Adipose tissue (tissue), 3 donors: ENCODE data around the gene CEP250. TPM values are rescaled to one million over a fixed set of nuclear protein-coding genes. Genes with fewer than 3 reads are reported as not detected.
A peak's percentile ranks its signal among the peaks of the same experiment; 100 is the strongest.

Experiments
- H3K27ac ChIP-seq: one replicate; pipeline ENCODE4 v1.5.1; 2013; ENCODE audit warnings: low read depth, low read length
- WGBS, 3 donors: extraction: QIAGEN DNeasy Blood & Tissue Kit; methylation state at CpG; one replicate each; pipeline ENCODE4 v1.1.7; 2013; 5-methylcytosine and 5-hydroxymethylcytosine counted together
- polyA plus RNA-seq, 3 donors: library from polyadenylated mRNA; stranded (reverse); fragments of 200-250 nt; gene quantifications; one replicate each; pipeline ENCODE4 v1.2.3, GENCODE V29; 2013
- donor health status: healthy with polysubstance abuse.
- donor health status: Bipolar disorder and iron deficiency.
- donor health status: healthy.

Gene CEP250, protein sequence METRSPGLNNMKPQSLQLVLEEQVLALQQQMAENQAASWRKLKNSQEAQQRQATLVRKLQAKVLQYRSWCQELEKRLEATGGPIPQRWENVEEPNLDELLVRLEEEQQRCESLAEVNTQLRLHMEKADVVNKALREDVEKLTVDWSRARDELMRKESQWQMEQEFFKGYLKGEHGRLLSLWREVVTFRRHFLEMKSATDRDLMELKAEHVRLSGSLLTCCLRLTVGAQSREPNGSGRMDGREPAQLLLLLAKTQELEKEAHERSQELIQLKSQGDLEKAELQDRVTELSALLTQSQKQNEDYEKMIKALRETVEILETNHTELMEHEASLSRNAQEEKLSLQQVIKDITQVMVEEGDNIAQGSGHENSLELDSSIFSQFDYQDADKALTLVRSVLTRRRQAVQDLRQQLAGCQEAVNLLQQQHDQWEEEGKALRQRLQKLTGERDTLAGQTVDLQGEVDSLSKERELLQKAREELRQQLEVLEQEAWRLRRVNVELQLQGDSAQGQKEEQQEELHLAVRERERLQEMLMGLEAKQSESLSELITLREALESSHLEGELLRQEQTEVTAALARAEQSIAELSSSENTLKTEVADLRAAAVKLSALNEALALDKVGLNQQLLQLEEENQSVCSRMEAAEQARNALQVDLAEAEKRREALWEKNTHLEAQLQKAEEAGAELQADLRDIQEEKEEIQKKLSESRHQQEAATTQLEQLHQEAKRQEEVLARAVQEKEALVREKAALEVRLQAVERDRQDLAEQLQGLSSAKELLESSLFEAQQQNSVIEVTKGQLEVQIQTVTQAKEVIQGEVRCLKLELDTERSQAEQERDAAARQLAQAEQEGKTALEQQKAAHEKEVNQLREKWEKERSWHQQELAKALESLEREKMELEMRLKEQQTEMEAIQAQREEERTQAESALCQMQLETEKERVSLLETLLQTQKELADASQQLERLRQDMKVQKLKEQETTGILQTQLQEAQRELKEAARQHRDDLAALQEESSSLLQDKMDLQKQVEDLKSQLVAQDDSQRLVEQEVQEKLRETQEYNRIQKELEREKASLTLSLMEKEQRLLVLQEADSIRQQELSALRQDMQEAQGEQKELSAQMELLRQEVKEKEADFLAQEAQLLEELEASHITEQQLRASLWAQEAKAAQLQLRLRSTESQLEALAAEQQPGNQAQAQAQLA (N-terminal part only)
- polyA plus RNA-seq = 1 to 10 TPM; 3.6 to 7.1 (median 5.1) TPM

DNA sequence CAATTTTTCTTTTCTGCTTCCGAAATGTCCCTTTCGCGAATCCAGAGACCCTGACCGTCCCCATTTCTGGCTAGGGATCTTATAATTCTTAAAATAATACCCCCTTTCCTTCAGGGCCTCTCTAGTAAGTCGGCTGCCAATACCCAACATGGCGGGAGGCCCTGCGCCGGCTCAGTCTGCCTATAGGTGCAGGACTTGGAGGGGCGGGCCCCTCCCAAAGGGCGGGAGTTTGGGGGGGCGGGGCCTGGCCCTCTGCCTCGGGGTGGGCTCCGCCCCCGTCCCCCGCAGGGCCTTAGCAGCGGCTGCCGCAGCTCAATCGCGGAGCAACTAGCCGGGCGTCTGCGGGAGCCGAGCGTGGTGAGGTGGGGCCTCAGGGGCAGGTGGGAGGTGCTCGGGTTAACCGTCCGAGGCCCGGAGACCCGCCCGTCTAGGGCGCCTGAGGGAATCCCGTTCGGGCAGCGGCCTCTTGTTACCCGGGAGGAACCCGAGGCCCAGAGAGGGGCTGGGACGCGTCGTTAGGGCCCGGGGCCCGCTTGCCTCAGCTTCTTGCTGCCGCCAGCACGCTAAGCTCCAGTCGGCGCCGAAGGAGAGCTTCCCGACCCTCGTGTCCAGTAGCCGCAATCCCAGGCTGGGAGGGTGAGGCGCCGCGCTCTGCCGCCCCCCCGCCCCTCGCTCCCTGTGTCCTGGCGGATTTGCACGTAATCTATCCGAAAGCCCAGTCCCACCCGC lies at the start of gene CEP250:
TSS of gene CEP250 (plus strand) at position 718 of the 729 bp plus-strand sequence. CDS start 6,770 bp downstream, outside the sequence.
- 0 to 1% (median 0%) methylated on average over 50 to 59 of the region's 59 CpGs for WGBS, 3 donors
- H3K27ac ChIP-seq = peak within 1 kb of the TSS; percentile 45

DNA sequence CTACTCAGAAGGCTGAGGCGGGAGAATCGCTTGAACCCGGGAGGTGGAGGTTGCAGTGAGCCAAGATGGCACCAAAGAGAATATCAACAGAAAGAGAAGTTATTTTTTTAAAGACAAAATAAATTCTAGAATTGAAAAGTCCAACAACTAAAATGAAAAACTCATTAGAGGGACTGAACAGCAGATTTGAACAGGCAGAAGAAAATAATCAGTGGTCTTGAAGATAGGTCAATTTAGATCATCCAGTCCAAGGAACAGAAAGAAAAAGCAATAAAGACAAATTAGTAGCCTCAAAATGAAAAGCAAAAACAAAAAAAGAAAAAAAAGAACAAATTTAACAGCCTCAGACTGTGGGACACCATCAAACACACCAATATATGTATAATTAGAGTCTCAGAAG lies 49.6 kb upstream of the CEP250 start:
- WGBS, 3 donors = 97 to 100% (median 98%) methylated on average over 3 of the region's 3 CpGs
- H3K27ac ChIP-seq = no peak overlapping the region

DNA sequence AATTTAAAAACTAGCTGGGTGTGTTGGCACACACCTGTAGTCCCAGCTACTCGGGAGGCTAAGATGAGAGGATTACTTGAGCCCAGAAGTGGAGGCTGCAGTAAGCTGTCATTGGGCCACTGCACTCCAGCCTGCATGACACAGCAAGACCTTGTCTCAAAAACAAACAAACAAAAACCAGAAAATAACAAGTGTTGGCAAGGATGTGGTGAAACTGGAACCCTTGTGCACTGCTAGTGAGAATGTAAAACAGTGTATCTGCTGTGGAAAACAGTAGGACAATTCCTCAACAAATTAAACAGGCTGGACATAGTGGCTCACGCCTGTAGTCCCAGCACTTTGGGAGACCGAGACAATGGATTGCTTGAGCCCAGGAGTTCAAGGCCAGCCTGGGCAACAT lies 47.1 kb upstream of the CEP250 start:
- 96 to 98% (median 98%) methylated on average over 3 of the region's 3 CpGs for WGBS, 3 donors
- H3K27ac ChIP-seq = no peak overlapping the region

DNA sequence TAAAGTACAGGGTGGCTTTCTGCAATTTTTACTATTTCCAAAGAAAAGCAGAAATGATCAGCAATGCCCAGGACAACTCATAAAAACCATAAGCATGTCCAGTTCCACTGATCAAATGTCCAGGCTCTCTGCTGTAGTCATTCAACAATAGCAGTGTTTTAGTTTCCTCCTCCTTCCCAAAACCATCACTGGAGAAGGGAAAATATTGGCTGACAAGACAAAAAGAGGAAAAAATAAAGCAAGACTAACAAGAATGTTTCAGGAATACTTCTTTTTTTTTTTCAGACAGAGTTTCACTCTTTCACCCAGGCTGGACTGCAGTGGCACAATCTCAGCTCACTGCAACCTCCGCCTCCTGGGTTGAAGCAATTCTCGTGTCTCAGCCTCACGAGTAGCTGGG lies 45.9 kb upstream of the CEP250 start:
- WGBS, 3 donors = 62 to 75% (median 63%) methylated on average over 3 of the region's 3 CpGs
- H3K27ac ChIP-seq = no peak overlapping the region

DNA sequence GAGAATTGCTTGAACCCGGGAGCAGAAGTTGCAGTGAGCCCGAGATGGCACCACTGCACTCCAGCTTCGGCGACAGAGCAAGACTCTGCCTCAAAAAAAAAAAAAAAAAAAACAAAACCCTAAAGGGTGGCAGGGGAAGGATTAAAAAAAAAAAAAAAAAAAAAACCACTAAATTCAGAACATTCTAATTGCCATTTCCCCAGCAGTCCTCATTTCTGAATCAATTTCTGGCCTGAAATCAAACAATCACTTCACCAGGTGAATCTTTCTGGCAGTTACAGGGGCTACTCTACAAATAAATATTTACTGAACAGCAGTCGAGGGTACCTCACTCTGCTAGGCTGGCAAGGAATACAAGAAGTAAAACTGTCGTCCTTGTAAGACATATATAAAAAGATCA lies 44.8 kb upstream of the CEP250 start:
- WGBS, 3 donors = 68 to 88% (median 88%) methylated on average over 6 of the region's 6 CpGs
- no peak overlapping the region for H3K27ac ChIP-seq

DNA sequence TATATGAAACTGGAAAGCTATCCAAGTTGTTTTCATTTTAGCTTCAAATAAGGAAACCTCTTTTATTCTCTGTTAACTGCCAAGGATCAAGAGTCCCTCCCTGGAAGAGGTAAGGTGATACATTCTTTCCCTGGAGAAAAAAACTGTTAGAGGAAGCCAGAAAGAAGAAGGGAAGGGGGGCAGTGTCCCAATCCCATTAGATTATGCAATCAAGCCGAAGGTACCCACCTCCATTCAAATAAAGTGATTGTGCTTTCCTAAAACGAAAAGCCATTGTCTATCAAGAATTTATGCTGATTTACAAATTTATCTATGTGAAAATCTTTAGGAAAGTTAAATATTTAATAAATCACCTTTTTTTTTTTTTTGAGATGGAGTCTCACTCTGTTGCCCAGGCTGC lies 34.1 kb upstream of the CEP250 start:
- 38 to 52% (median 51%) methylated on average over 2 of the region's 2 CpGs for WGBS, 3 donors
- H3K27ac ChIP-seq = no peak overlapping the region

DNA sequence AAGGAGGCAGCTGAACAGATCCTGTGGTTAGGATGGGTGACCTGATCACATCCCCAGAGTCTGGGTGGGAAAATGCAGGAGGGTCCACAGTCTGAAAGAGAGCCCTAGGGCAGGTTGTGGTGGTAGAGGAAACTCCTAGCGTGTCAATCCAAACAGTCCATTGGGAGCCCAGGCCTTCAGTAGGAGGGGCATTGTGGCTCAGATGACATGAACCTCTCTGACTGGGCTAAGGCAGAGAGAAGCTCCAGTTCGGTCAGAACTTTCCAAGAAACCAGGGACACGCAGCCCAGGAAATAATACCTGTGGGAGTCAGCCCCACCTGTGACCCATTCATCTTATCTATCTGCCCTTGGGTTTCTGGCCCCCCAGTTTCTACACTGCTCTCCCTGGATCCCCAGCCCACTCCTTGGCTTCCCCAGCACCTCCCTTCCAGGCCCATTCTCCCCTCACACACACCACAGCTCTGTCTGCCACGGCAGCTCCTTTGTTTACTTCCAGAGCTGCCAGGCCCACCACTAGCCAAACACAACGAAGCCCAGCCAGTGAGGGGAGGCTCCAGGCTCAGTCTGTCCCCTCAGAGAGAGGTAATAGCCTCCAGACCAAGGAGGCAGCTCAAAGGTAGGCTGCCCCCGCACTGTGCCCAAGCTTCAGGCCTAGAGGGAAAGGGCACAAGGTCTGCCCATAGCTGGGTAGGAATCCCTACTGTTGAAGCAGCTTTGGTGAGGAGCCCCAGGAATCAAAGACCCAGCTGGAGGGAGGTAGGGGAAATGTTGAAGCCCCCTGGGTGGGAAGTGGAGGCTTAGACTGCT lies 23.6 kb upstream of the CEP250 start:
- H3K27ac ChIP-seq = no peak overlapping the region
- WGBS, 3 donors = 68 to 75% (median 73%) methylated on average over 6 of the region's 6 CpGs

DNA sequence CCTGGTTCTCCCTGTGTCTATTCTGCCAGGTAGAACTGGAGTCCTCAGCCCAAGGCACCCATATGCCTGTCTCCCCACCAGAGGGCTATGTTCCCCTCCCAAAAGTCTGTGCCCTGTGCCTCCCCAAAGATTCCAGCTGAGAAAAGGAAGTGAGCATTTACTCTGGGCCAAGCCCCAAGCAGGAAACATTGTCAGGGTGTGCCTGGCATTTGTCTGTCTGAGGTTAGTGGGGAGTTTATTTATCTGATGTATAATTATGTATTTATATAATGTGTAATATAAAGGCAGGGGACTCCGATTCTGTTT lies 23.0 kb upstream of the CEP250 start:
- no peak overlapping the region for H3K27ac ChIP-seq
- 63 to 83% (median 73%) methylated on average over 1 of the region's 1 CpG for WGBS, 3 donors

DNA sequence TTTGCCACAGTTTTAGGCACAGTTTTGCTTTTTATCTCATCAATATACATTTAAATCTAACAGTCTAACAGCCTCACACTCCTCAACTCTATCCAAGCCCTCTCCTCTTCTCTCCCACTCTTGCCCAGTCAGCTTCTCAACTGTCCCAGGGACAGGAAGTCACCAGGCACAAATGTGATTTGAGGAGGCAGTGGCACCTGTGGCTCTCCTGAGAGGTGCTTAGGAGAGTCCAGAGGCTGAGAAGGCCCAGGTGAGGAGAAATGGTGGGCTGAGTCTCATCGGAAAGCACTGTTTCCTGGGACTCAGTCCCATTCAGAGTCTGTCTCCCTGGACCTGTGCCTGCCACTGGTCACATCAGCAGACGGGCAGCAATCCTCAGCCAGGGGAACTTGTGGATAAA lies 22.1 kb upstream of the CEP250 start:
- 74 to 86% (median 78%) methylated on average over 2 of the region's 2 CpGs for WGBS, 3 donors
- no peak overlapping the region for H3K27ac ChIP-seq

DNA sequence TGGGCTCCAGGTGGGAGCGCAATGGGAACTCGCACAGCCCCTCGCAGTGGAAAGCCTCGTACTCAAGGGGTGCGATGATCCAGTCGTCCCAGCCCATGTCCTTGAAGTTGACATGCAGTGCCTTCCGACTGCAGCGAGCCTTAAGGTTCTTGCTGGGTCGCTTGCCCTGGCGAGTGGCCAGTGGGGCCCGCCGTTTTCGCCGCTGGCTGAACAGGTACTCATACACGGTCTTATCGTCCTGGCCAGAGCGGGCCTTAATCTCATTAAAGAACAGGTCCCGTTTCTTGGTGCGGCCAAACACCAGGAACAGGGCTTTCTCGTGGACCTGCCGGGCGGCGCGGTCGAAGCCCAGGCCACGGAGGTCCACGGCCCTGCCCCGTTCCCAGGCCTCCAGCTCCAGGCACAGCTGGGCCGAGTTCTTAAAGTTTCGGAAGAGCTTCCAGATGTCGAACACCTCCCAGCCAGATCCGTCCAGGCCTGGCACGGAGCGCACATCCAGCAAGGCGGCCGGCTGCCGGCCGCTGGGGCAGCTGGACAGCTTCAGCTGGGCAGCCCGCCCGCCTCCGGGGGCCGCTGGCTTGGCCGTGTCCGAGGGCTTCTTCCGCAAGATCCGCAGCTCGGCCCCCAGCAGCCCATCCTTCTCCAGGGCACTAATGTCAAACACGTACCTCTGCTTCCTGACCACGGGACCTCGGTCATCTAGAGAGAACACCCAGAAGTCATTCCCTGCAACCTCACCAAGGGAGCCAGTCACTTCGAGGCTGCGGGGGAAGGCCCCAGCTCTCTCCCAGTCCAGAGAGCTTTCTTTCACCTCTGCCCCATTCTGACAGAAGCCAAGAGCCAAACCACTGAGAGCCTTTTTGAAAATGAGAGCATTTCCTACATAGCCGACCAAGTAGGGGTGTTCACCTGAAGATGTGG lies 21.1 kb upstream of the CEP250 start:
- no peak overlapping the region for H3K27ac ChIP-seq
- WGBS, 3 donors = 71 to 80% (median 76%) methylated on average over 50 to 53 of the region's 53 CpGs

DNA sequence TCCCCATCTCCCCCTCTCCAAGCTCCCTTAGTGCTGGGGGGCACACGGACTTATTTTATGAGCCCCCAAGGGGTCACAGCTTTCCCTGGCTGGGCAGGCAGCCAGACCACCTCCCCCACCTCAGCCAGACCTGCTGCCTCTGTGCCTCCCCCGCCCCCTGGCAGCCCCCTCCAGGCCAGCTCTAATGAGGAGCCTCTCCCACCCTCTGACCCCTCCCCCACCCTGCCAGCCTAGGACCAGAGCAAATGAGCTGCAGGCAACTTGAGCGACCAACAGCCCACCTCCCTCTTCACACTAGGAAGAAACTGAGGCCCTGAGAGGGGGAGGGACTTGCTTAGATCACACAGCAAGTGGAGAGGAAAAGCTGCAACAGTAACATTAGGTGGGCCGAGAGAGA lies 19.2 kb upstream of the CEP250 start:
- no peak overlapping the region for H3K27ac ChIP-seq
- 77 to 88% (median 80%) methylated on average over 3 to 4 of the region's 4 CpGs for WGBS, 3 donors

DNA sequence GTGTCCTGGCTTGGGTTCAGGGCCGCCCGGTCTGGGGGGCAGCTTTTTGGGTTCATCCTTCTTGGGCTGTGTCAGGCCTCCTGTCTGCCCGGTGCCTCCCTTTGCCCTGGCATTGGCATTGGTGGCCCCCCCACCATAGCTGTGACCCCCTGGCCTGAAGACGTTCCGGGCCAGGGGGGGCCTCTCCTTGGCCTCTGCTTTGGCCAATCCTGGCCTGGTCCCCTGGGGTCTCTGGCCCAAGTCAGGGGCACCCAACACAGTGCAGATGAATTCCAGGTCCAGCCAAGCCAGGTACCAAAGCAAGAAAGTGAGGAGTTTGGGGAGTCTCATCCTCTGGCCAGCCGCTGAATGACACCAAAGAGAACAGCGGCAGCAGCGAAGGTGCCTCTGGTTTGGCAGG lies 17.8 kb upstream of the CEP250 start:
- WGBS, 3 donors = 58 to 77% (median 66%) methylated on average over 8 of the region's 8 CpGs
- no peak overlapping the region for H3K27ac ChIP-seq

DNA sequence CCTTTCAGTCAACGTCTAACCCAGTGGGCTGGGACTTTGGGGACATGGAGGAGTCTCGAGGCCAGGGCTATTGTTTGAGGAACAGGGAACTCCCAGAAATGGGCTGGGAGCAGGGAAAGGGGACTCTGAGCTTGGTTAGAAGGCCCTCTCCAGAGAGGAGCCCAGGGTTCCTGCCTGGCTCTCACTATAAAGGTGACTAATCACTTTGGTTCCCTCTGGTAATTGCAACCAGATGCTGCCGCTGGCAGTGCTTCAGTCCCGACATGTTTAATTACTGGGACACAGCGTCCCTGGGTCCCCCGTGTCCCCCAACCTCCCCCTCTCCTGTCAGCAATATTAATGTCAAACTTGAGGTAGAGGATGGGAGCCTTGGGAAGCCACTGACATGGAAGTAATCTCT lies 12.4 kb upstream of the CEP250 start:
- 42 to 47% (median 46%) methylated on average over 6 of the region's 6 CpGs for WGBS, 3 donors
- no peak overlapping the region for H3K27ac ChIP-seq

DNA sequence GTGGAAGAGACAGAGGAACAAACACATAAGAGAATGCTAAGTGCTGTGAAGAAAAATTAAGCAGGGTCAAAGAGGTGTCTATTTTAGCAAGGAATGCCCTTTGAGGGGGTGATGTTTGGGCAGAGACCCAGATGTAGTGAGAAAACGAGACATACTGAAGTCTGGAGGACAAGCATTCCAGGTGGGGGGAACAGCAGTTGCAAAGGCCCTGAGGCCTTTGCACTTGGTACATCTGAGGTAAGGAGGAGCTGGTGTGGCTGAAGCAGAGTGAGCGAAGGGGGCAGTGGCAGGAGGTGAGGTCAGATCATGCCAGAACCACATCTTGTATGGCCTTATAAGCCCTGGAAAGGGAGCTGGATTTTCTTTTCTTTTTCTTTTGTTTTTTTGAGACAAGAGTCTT lies 11.2 kb upstream of the CEP250 start:
- WGBS, 3 donors = 77 to 79% (median 78%) methylated on average over 2 of the region's 2 CpGs
- H3K27ac ChIP-seq = no peak overlapping the region

DNA sequence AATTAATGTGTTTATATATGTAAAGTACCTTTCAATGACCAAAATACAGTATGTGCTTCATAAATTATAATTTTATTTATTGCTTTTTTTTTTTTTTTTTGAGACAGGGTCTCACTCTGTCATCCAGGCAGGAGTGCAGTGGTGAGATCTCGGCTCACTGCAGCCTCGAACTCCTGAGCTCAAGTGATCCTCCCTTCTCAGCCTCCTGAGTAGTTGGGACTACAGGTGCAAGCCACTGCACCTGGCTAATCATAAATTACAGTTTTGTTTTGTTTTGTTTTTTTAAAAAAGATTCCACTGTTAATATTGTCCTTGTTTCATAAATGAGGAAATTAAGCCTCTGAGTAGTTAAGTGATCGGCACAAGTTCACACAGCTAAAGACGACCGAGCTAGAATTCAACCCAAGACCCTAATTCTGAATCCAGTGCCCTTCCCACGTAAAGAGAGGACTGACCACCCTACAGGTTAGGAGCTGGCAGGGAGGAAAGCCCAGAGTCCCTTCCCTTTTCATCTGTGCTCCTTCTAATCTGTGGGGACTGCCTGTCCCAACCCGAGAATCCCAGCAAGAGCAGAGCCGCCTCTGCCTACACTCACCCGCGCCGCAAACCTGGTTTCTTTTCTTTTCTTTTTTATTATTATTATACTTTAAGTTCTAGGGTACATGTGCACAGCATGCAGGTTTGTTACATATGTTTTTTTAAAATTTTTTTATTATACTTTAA lies 8.9 kb upstream of the CEP250 start:
- 55 to 63% (median 57%) methylated on average over 11 of the region's 11 CpGs for WGBS, 3 donors
- H3K27ac ChIP-seq = no peak overlapping the region
